Heart right ventricle (tissue), 16 donors: Measurements from ENCODE around the gene LRRC71. TPM values are rescaled to one million over a fixed set of nuclear protein-coding genes. Genes with fewer than 3 reads are reported as not detected.
A peak's percentile ranks its signal among the peaks of the same experiment; 100 is the strongest.

ENCODE experiments used
- ATAC-seq, 8 donors: fragments of 200-7000 bp; cut with Tn5 transposase; one replicate each; pipeline ENCODE4 v1.9.1; 2020; ENCODE audit warnings: mild to moderate bottlenecking in 8 of 8, moderate library complexity in 8 of 8, moderate number of reproducible peaks in 1 of 8
- DNase-seq, 2 donors: peaks; one replicate each; pipeline ENCODE4 v3.0.0-alpha.2; 2020
- H3K27ac ChIP-seq, 10 donors: fragments of 200-600 bp; sonication (generic) in 2 of 10; one replicate each; pipeline versions ENCODE4 v1.5.0 to v1.8.0; 2020 to 2022; ENCODE audit warnings: mild to moderate bottlenecking in 3 of 10
- H3K27me3 ChIP-seq, 7 donors: fragments of 200-600 bp; one replicate each; pipeline ENCODE4 v1.8.0; 2021 to 2022; ENCODE audit warnings: mild to moderate bottlenecking in 2 of 7
- H3K36me3 ChIP-seq, 9 donors: fragments of 200-600 bp; sonication (generic) in 1 of 9; one replicate each; pipeline versions ENCODE4 v1.5.0 to v1.8.0; 2020 to 2022; ENCODE audit warnings: mild to moderate bottlenecking in 2 of 9
- H3K4me1 ChIP-seq, 9 donors: fragments of 200-600 bp; sonication (generic) in 1 of 9; one replicate each; pipeline versions ENCODE4 v1.5.0 to v1.8.0; 2020 to 2022; ENCODE audit warnings: mild to moderate bottlenecking in 4 of 9
- H3K4me3 ChIP-seq, 10 donors: fragments of 200-600 bp; sonication (generic) in 2 of 10; one replicate each; pipeline versions ENCODE4 v1.5.0 to v1.8.0; 2020 to 2022; ENCODE audit warnings: mild to moderate bottlenecking in 7 of 10, moderate library complexity in 2 of 10
- H3K9me3 ChIP-seq, 11 donors: fragments of 200-600 bp in 10 of 11; sonication (generic) in 2 of 11; one replicate each; pipeline versions ENCODE4 v1.5.0 to v1.8.0; 2013 to 2022; ENCODE audit warnings: mild to moderate bottlenecking in 2 of 11, control low read depth in 1 of 11, moderate library complexity in 1 of 11
- WGBS, 2 donors: extraction: QIAGEN DNeasy Blood & Tissue Kit; methylation state at CpG; one replicate each; pipeline ENCODE4 v1.1.7; 2013; ENCODE audit warnings: inconsistent platforms in 1 of 2; 5-methylcytosine and 5-hydroxymethylcytosine counted together
- intact Hi-C, 10 donors: fragments of 100-400 bp; cut with DNase I; formaldehyde crosslinking; loops; one replicate each; pipeline versions ENCODE4 v1.11.1 to v1.14.2; 2022
- polyA plus RNA-seq, 2 donors: library from polyadenylated mRNA; stranded (reverse); fragments of 200-250 nt; gene quantifications; one replicate each; pipeline ENCODE4 v1.2.3, GENCODE V29; 2013
- total RNA-seq, 10 donors: library from RNA; stranded (reverse); fragmentation: NEBNext Ultra II Directional in 3 of 10; extraction: Animal tissue kit (Norgen Biotek cat#: 25700) in 3 of 10; gene quantifications; one replicate each; pipeline versions ENCODE4 v1.2.1 to v1.2.4, GENCODE V29; 2021 to 2023
- TF ChIP-seq, protein P1 (sequence below), 9 donors: fragments of 200-600 bp; sonication (generic) in 2 of 9; IDR thresholded peaks; one replicate each; pipeline versions ENCODE4 v1.5.0 to v1.8.0; 2021 to 2022; ENCODE audit warnings: antibody characterized with exemption in 9 of 9, mild to moderate bottlenecking in 5 of 9, moderate library complexity in 1 of 9
- donor health status: Arrhythmogenic right ventricular cardiomyopathy.
- donor health status: ischemic (EF 13 %, LVEDD 7.1; RV severe dilation, severe dysfunction).
- donor health status: healthy with polysubstance abuse.
- donor health status: DM: no; HTN: yes; CAD: no.
- donor health status: DM: no; HTN: no; CAD: no.
- donor health status: ischemic (EF 25% LVEDD 6.9; RV normal size, moderate dysfunction).
- donor health status: ischemic (EF 25% LVEDD 5.7; RV mildly dilated, moderate dysfunction).
- donor health status: healthy.
- donor health status: DM: yes; HTN: yes; CAD: no.
- donor health status: Ischemic cardiomyopathy.
- donor health status: ischemic (EF 35%, LVEDD 5.7; RV mildly dilated, moderate dysfunction).
- donor health status: nonischemic (EF 11% LVEDD 7.7; RV severe dilation, severe dysfunction).
- donor health status: DM: yes; HTN: yes; CAD: no.
- donor health status: PGD.
- donor health status: ischemic (EF 29% LVEDD 5.4; RV normal size, mild dysfunction).
- donor health status: nonischemic (EF 23%, LVEDD 6.1; RV moderate dilation, normal function).

LRRC71 gene
- total and polyA plus RNA-seq, 12 donors, result 0.06 to 0.51 (median 0.35) TPM; not detected in 7

- 77 to 78% methylated on average over 5 of the region's 5 CpGs for WGBS, 2 donors
Measured at GRCh38 chr1:156875341-156875615, 45.2 kb upstream of the LRRC71 start.

GRCh38 chr1:156876281-156876680, 44.2 kb upstream of the LRRC71 start:
- H3K4me3 ChIP-seq, result no peak overlapping the region
- no peak overlapping the region for H3K27ac ChIP-seq
- peak in 1 of 8 donors; percentile 42 for ATAC-seq
- H3K9me3 ChIP-seq, result no peaks in the 10 kb centered on the region
- no peaks in the 10 kb centered on the region for H3K4me1 ChIP-seq
- TF ChIP-seq, protein P1, sequence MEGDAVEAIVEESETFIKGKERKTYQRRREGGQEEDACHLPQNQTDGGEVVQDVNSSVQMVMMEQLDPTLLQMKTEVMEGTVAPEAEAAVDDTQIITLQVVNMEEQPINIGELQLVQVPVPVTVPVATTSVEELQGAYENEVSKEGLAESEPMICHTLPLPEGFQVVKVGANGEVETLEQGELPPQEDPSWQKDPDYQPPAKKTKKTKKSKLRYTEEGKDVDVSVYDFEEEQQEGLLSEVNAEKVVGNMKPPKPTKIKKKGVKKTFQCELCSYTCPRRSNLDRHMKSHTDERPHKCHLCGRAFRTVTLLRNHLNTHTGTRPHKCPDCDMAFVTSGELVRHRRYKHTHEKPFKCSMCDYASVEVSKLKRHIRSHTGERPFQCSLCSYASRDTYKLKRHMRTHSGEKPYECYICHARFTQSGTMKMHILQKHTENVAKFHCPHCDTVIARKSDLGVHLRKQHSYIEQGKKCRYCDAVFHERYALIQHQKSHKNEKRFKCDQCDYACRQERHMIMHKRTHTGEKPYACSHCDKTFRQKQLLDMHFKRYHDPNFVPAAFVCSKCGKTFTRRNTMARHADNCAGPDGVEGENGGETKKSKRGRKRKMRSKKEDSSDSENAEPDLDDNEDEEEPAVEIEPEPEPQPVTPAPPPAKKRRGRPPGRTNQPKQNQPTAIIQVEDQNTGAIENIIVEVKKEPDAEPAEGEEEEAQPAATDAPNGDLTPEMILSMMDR (IDR thresholded peaks at IDR 0.05), result no peak
- no peak for DNase-seq
- peaks cover 0 to 44% (median 9%) of the 10 kb centered on the region in 7 donors for H3K27me3 ChIP-seq
- no peaks in the 10 kb centered on the region for H3K36me3 ChIP-seq
- intact Hi-C loops, result no loop called here
- 35 to 50% methylated on average over 21 of the region's 21 CpGs for WGBS, 2 donors

More at GRCh38 chr1:156875341-156875615, 45.2 kb upstream of the LRRC71 start:
- no peaks in the 10 kb centered on the region for H3K4me1 ChIP-seq
- intact Hi-C loops, result no loop called here
- H3K27me3 ChIP-seq, result peaks cover 0 to 34% (median 9%) of the 10 kb centered on the region in 7 donors
- no peaks in the 10 kb centered on the region for H3K9me3 ChIP-seq
- no peak for ATAC-seq
- no peak for DNase-seq
- H3K36me3 ChIP-seq, result no peaks in the 10 kb centered on the region
- TF ChIP-seq, protein P1 (IDR thresholded peaks at IDR 0.05), result no peak
- H3K27ac ChIP-seq, result no peak overlapping the region
- no peak overlapping the region for H3K4me3 ChIP-seq

GRCh38 chr1:156877433-156878170, 42.8 kb upstream of the LRRC71 start:
- Histone ChIP-seq H3K27me3 (peaks cover 0 to 45% (median 15%) of the 10 kb centered on the region in 7 donors), H3K9me3 (no peaks in the 10 kb centered on the region), H3K27ac (no peak overlapping the region), H3K4me1 (no peaks in the 10 kb centered on the region), H3K36me3 (no peaks in the 10 kb centered on the region), H3K4me3 (no peak overlapping the region)
- DNase-seq, result no peak
- no peak for ATAC-seq
- TF ChIP-seq, protein P1 (IDR thresholded peaks at IDR 0.05), result no peak
- 81 to 83% methylated on average over 5 of the region's 5 CpGs for WGBS, 2 donors
- intact Hi-C loops, result no loop called here

- Histone ChIP-seq H3K4me1 (peaks cover 0 to 8% (median 0%) of the 10 kb centered on the region in 9 donors), H3K27me3 (peaks cover 0 to 41% (median 20%) of the 10 kb centered on the region in 7 donors), H3K27ac (no peak overlapping the region), H3K9me3 (no peaks in the 10 kb centered on the region), H3K4me3 (no peak overlapping the region), H3K36me3 (no peaks in the 10 kb centered on the region)
- intact Hi-C loops, result loop anchor here in 7 of 10 donors (10.0 kb wide), 3 partner anchors 45 to 185 kb away; partner anchors contain the start of genes ISG20L2 (in 3 of the 7) and METTL25B (in 3 of the 7)
- 93% methylated on average over 21 of the region's 21 CpGs for WGBS, 2 donors
- DNase-seq (no peak), ATAC-seq (no peak)
- TF ChIP-seq, protein P1 (IDR thresholded peaks at IDR 0.05), result no peak
Measured at GRCh38 chr1:156879876-156880275, 40.6 kb upstream of the LRRC71 start.
